ENCODE data around the gene ATG4D.

- TF ChIP-seq CTCF (IDR thresholded peaks at IDR 0.05): no peak
- TF ChIP-seq POLR2A (IDR thresholded peaks at IDR 0.05): no peak
These were observed 30.8 kb downstream of the ATG4D start for GRCh38 chr19:10574462-10574861.
